ENCODE results near the gene SCUBE3.

The SCUBE3 gene

DNA sequence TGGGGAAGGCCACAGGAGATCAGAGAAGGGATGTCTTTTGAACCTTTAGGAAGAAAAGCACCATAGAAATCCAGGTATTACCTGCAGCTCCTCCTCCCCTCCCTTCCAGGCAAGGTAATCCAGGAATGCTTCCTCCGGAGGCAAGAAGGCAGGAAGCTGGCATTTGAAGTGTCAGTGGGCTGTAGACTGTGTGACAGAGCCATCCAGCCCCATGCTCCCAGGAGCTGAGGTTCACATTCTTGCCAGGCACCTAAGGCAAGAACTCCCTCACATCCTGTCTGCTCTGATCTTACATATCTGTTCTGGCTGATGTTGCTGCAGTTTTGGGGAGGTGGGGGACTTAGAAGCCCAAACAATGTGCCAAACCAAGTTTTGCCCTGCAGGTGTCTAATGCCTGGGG lies 27.8 kb upstream of the SCUBE3 start:
- TF ChIP-seq, protein P1, sequence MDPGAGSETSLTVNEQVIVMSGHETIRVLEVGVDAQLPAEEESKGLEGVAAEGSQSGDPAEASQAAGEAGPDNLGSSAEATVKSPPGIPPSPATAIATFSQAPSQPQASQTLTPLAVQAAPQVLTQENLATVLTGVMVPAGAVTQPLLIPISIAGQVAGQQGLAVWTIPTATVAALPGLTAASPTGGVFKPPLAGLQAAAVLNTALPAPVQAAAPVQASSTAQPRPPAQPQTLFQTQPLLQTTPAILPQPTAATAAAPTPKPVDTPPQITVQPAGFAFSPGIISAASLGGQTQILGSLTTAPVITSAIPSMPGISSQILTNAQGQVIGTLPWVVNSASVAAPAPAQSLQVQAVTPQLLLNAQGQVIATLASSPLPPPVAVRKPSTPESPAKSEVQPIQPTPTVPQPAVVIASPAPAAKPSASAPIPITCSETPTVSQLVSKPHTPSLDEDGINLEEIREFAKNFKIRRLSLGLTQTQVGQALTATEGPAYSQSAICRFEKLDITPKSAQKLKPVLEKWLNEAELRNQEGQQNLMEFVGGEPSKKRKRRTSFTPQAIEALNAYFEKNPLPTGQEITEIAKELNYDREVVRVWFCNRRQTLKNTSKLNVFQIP (CRISPR knock-in tag; IDR thresholded peaks at IDR 0.05; ENCODE audit: borderline replicate concordance, low read depth) = no peak
- no peak for TF ChIP-seq TCF4 (CRISPR knock-in tag; IDR thresholded peaks at IDR 0.05; ENCODE audit: borderline replicate concordance)
- no peak for TF ChIP-seq ZNF8 (CRISPR knock-in tag; IDR thresholded peaks at IDR 0.05)
- TF ChIP-seq, protein P2, sequence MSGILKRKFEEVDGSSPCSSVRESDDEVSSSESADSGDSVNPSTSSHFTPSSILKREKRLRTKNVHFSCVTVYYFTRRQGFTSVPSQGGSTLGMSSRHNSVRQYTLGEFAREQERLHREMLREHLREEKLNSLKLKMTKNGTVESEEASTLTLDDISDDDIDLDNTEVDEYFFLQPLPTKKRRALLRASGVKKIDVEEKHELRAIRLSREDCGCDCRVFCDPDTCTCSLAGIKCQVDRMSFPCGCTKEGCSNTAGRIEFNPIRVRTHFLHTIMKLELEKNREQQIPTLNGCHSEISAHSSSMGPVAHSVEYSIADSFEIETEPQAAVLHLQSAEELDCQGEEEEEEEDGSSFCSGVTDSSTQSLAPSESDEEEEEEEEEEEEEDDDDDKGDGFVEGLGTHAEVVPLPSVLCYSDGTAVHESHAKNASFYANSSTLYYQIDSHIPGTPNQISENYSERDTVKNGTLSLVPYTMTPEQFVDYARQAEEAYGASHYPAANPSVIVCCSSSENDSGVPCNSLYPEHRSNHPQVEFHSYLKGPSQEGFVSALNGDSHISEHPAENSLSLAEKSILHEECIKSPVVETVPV (CRISPR knock-in tag; IDR thresholded peaks at IDR 0.05) = no peak
- TF ChIP-seq ARNTL (CRISPR knock-in tag; IDR thresholded peaks at IDR 0.05; ENCODE audit: borderline replicate concordance, low read depth) = no peak
- TF ChIP-seq, protein P3, sequence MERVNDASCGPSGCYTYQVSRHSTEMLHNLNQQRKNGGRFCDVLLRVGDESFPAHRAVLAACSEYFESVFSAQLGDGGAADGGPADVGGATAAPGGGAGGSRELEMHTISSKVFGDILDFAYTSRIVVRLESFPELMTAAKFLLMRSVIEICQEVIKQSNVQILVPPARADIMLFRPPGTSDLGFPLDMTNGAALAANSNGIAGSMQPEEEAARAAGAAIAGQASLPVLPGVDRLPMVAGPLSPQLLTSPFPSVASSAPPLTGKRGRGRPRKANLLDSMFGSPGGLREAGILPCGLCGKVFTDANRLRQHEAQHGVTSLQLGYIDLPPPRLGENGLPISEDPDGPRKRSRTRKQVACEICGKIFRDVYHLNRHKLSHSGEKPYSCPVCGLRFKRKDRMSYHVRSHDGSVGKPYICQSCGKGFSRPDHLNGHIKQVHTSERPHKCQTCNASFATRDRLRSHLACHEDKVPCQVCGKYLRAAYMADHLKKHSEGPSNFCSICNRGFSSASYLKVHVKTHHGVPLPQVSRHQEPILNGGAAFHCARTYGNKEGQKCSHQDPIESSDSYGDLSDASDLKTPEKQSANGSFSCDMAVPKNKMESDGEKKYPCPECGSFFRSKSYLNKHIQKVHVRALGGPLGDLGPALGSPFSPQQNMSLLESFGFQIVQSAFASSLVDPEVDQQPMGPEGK (CRISPR knock-in tag; IDR thresholded peaks at IDR 0.05; ENCODE audit: borderline replicate concordance) = no peak
- no peak for TF ChIP-seq CSDC2 (CRISPR knock-in tag; IDR thresholded peaks at IDR 0.05)
- TF ChIP-seq ZNF565 (CRISPR knock-in tag; conservative IDR thresholded peaks at IDR 0.05; ENCODE audit: low read depth) = no peak
- TF ChIP-seq ZNF70 (CRISPR knock-in tag; IDR thresholded peaks at IDR 0.05) = no peak
- TF ChIP-seq ZC3H10 (CRISPR knock-in tag; IDR thresholded peaks at IDR 0.05) = no peak
- TF ChIP-seq GLIS3 (CRISPR knock-in tag; IDR thresholded peaks at IDR 0.05) = no peak
- TF ChIP-seq, protein P4, sequence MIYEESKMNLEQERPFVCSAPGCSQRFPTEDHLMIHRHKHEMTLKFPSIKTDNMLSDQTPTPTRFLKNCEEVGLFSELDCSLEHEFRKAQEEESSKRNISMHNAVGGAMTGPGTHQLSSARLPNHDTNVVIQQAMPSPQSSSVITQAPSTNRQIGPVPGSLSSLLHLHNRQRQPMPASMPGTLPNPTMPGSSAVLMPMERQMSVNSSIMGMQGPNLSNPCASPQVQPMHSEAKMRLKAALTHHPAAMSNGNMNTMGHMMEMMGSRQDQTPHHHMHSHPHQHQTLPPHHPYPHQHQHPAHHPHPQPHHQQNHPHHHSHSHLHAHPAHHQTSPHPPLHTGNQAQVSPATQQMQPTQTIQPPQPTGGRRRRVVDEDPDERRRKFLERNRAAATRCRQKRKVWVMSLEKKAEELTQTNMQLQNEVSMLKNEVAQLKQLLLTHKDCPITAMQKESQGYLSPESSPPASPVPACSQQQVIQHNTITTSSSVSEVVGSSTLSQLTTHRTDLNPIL (CRISPR knock-in tag; IDR thresholded peaks at IDR 0.05; ENCODE audit: low read depth) = no peak
- no peak for TF ChIP-seq ZFP3 (CRISPR knock-in tag; IDR thresholded peaks at IDR 0.05)
- TF ChIP-seq RARB (CRISPR knock-in tag; IDR thresholded peaks at IDR 0.05) = no peak
- TF ChIP-seq ISL1 (CRISPR knock-in tag; IDR thresholded peaks at IDR 0.05) = no peak
- no peak for TF ChIP-seq ZFP30 (CRISPR knock-in tag; IDR thresholded peaks at IDR 0.05)
- TF ChIP-seq BACH2 (CRISPR knock-in tag; IDR thresholded peaks at IDR 0.05; ENCODE audit: borderline replicate concordance) = no peak
- TF ChIP-seq TOX (CRISPR knock-in tag; IDR thresholded peaks at IDR 0.05; ENCODE audit: borderline replicate concordance) = no peak
- ATAC-seq = no peak

DNA sequence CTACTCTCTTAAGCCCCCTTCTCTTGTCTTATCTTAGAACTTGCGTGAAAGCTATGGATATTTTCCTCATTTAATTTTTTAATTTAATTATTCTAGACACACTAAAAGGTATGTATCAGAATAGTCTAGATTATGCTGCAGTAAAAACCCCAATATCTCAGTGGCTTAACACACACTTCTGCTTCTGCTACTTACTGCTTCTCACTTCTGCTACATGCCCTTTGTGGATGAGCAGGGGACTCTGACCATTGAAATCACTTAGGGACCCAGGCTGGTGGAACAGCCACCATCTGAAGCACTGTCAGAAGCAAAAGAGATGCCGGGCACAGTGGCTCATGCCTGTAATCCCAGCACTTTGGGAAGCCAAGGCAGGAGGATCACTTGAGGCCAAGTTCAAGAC lies 27.2 kb upstream of the SCUBE3 start:
- no peak for ATAC-seq

DNA sequence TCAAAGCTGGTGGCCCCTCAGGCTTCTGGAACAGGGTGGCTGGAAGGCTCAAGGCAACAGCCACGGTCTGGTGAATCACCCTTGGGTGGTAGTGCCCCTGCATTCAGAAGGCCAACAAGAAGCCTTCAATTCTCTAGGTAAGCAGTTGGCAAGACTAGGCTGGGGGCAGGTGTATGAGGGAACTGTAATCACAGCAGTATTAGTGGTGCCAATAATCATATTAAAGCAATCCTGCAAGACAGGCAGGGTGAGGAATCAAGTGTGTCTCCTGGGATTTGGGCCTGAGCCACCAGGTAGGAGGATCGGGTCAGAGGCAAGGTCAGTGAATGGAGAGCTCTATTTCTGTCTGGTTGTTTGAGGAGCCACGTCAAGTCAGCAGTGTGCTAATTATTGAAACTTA lies 24.9 kb upstream of the SCUBE3 start:
- no peak for TF ChIP-seq PPARA (CRISPR knock-in tag; IDR thresholded peaks at IDR 0.05; ENCODE audit: borderline replicate concordance)
- no peak for TF ChIP-seq ISL1 (CRISPR knock-in tag; IDR thresholded peaks at IDR 0.05)
- TF ChIP-seq SNAI2 (CRISPR knock-in tag; IDR thresholded peaks at IDR 0.05) = no peak
- TF ChIP-seq TOX (CRISPR knock-in tag; IDR thresholded peaks at IDR 0.05; ENCODE audit: borderline replicate concordance) = no peak
- TF ChIP-seq ZC3H10 (CRISPR knock-in tag; IDR thresholded peaks at IDR 0.05) = no peak
- no peak for ATAC-seq

More for the DNA sequence above, 27.2 kb upstream of the SCUBE3 start:
- no peak for TF ChIP-seq BACH2 (CRISPR knock-in tag; IDR thresholded peaks at IDR 0.05; ENCODE audit: borderline replicate concordance)

DNA sequence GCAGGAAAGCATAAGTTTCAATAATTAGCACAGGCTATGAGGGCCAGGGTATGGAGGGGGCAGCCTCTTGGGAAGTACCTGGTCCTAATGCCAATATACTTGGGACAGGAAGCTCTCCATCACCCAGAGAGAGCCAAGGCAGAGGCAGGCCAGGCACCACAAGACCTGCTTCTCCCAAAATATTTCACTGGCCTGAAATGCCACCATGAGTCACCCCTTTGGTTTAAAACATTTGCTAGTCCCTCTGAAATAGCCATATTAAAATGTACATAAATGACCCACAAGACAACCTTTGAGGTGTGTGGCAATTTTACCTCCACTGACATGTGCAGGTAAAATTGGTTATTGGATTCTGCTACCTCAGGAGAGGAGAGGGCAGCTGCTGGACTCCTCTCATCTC lies 23.4 kb upstream of the SCUBE3 start:
- no peak for ATAC-seq
- TF ChIP-seq PPARA (CRISPR knock-in tag; IDR thresholded peaks at IDR 0.05; ENCODE audit: borderline replicate concordance) (no peak), BACH2 (CRISPR knock-in tag; IDR thresholded peaks at IDR 0.05; ENCODE audit: borderline replicate concordance) (no peak), ARNTL (CRISPR knock-in tag; IDR thresholded peaks at IDR 0.05; ENCODE audit: borderline replicate concordance, low read depth) (no peak), TCF4 (CRISPR knock-in tag; IDR thresholded peaks at IDR 0.05; ENCODE audit: borderline replicate concordance) (no peak), ZC3H10 (CRISPR knock-in tag; IDR thresholded peaks at IDR 0.05) (no peak), ISL1 (CRISPR knock-in tag; IDR thresholded peaks at IDR 0.05) (no peak)
- TF ChIP-seq, protein P5, sequence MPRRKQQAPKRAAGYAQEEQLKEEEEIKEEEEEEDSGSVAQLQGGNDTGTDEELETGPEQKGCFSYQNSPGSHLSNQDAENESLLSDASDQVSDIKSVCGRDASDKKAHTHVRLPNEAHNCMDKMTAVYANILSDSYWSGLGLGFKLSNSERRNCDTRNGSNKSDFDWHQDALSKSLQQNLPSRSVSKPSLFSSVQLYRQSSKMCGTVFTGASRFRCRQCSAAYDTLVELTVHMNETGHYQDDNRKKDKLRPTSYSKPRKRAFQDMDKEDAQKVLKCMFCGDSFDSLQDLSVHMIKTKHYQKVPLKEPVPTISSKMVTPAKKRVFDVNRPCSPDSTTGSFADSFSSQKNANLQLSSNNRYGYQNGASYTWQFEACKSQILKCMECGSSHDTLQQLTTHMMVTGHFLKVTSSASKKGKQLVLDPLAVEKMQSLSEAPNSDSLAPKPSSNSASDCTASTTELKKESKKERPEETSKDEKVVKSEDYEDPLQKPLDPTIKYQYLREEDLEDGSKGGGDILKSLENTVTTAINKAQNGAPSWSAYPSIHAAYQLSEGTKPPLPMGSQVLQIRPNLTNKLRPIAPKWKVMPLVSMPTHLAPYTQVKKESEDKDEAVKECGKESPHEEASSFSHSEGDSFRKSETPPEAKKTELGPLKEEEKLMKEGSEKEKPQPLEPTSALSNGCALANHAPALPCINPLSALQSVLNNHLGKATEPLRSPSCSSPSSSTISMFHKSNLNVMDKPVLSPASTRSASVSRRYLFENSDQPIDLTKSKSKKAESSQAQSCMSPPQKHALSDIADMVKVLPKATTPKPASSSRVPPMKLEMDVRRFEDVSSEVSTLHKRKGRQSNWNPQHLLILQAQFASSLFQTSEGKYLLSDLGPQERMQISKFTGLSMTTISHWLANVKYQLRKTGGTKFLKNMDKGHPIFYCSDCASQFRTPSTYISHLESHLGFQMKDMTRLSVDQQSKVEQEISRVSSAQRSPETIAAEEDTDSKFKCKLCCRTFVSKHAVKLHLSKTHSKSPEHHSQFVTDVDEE (CRISPR knock-in tag; IDR thresholded peaks at IDR 0.05) = no peak
- TF ChIP-seq, protein P2 (CRISPR knock-in tag; IDR thresholded peaks at IDR 0.05) = no peak
- TF ChIP-seq, protein P3 (CRISPR knock-in tag; IDR thresholded peaks at IDR 0.05; ENCODE audit: borderline replicate concordance) = no peak
- TF ChIP-seq, protein P1 (CRISPR knock-in tag; IDR thresholded peaks at IDR 0.05; ENCODE audit: borderline replicate concordance, low read depth) = no peak

All from SK-N-SH treated with all-trans-retinoic acid at 6 μM for 48 hours (cell line).